GM12891 (cell line): Measurements from ENCODE around the gene CELSR1.

Experiments used
- POLR2A ChIP-seq: IDR thresholded peaks from 2 replicates; pipeline ENCODE4 v1.6.1; 2011; ENCODE audit warnings: low read depth, low read length, control low read depth
- POLR2AphosphoS5 ChIP-seq: IDR thresholded peaks from 2 replicates; pipeline ENCODE4 v1.6.1; 2011; ENCODE audit warnings: low read depth, low read length, control low read depth
- POU2F2 ChIP-seq: IDR thresholded peaks from 2 replicates; pipeline ENCODE4 v1.6.1; 2011; ENCODE audit warnings: low read depth, mild to moderate bottlenecking, control low read depth, low read length, moderate library complexity
- SPI1 ChIP-seq: IDR thresholded peaks from 2 replicates; pipeline ENCODE4 v1.6.1; 2011; ENCODE audit warnings: low read depth, low read length, control low read depth
- TAF1 ChIP-seq: IDR thresholded peaks from 2 replicates; pipeline ENCODE4 v1.6.1; 2011; ENCODE audit warnings: low read depth, low read length, control low read depth

- TF ChIP-seq POLR2A (no peak), POLR2AphosphoS5 (no peak), TAF1 (no peak), POU2F2 (no peak), SPI1 (no peak)
Measured at GRCh38 chr22:46327691-46328465, 209.5 kb downstream of the CELSR1 start.
